Left ventricle myocardium superior (tissue), 1 donor: Measurements from ENCODE around the gene KIAA1328. TPM values are rescaled to one million over a fixed set of nuclear protein-coding genes. Genes with fewer than 3 reads are reported as not detected.

Experiments used
- ATAC-seq: fragments of 200-7000 bp; cut with Tn5 transposase; one replicate; pipeline ENCODE4 v1.9.1; 2020; ENCODE audit warnings: mild to moderate bottlenecking, moderate library complexity
- DNase-seq: peaks from one replicate; pipeline ENCODE4 v3.0.0-alpha.2; 2020
- intact Hi-C: fragments of 100-400 bp; cut with micrococcal nuclease; formaldehyde crosslinking; loops from one replicate; pipeline ENCODE4 v1.11.0; 2022
- total RNA-seq: library from RNA; stranded (reverse); fragmentation: NEBNext Ultra II Directional; extraction: Animal tissue kit (Norgen Biotek cat#: 25700); gene quantifications from one replicate; pipeline ENCODE4 v1.2.1, GENCODE V29; 2021
- donor health status: DM: no; HTN: yes; CAD: no; lungs with severe emphysema.

The KIAA1328 gene
- total RNA-seq, 1 donor from 2014 or later, result 3.4 TPM

DNA sequence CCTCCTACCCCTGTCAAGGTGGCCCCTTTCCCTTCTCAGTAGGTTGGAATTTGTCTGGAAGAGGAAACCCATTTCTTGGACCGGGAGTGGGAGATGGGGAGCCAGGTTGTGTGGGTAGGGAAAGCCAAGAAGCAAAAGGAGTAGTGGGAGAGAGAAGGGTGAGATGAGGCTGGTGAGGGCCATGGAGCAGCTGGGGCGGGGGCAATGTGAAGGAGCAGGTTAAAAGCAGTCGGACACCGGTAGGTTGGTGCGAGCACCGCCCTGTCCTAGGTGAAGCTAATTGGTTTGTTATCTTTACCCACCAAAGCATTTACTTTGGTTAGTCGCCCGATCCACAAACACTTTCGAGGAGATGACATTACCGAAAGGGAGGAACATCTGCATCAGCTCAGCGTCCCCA lies 429.9 kb downstream of the KIAA1328 start:
- ATAC-seq (no peak), DNase-seq (no peak)
- intact Hi-C loops, result no loop called here

DNA sequence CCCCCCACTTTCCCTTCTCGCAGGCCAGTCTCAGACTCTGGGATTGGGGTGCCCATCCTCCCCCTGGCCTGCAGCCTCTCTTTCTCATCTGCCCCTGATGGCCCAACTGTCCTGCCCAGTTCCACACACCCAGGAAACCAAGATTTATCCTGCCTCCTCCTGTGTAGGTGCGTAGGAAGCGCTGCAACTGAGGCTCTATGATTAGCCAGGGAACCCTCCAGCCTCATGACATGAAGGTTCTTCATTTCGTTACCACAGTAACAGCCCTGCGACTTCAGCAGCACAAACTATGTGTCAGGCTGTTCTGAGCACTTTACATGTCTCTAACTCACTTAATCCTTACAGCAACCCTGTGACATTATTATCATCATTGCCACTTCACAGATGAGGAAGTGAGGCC lies 430.8 kb downstream of the KIAA1328 start:
- ATAC-seq, result no peak
- no peak for DNase-seq
- intact Hi-C loops, result no loop called here

DNA sequence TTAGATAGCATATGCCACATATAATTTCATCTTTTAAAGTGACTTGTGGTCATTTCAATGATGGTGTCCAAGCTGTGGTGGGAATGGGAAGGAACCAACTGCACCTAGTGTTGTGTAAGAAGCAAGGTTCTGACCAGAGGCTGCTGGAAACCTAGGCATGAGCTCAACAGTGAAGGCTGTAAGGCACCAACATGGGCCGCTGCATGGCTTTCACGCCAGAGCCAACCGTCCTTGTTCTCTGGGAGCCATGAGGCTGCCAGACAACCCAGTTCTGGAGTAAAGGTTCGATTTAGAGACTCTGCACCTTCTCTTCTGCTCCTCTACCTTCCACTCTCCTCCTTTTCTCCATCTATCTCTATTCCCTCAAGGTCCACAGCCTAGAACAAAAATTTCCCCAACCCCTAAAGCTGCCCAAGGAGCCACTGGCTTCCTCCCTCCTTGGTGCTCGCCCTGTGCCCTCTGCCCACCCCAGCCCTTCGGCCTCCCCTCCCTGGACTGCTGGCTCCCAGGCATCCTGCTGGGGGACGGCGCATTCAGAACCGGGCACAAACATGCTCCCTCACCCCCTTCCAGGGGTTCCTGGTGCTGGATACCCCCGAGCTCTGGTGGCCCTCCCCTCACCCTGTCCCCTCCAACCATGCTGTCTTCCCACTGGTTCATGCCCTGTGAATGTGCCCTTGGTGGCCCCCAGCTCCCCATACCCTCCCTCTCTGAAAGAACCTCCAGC lies 431.6 kb downstream of the KIAA1328 start:
- ATAC-seq, result no peak
- no peak for DNase-seq
- intact Hi-C loops, result no loop called here

DNA sequence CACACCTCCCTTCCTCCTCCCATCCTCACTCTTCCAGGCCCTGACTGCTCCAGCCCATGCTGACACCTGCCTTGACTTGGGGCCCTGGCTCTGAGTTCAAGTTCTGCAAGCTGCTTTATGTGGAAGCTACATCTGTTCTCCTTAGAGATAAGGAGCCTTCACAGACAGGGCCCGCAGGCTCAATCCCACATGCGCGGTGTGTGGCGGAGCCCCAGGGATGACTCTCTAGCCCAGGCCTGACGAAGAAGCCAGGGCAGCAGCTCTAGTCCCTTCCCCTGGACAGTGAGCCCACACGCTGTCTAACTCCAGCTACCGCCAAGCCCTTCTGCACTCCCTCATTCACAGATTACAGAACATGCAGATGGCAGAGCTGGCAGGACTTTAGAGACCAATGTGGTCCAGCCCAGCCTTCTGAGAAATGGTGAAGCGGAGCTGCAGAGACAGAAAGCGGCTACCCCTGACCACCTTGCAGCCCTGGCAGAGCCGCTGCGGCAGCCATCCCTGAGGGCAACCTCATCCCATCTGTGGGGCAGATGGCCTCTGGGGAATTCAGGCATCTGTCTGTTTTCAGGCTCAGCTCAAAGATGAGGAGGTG lies 432.4 kb downstream of the KIAA1328 start:
- ATAC-seq (no peak), DNase-seq (no peak)
- intact Hi-C loops, result no loop called here

DNA sequence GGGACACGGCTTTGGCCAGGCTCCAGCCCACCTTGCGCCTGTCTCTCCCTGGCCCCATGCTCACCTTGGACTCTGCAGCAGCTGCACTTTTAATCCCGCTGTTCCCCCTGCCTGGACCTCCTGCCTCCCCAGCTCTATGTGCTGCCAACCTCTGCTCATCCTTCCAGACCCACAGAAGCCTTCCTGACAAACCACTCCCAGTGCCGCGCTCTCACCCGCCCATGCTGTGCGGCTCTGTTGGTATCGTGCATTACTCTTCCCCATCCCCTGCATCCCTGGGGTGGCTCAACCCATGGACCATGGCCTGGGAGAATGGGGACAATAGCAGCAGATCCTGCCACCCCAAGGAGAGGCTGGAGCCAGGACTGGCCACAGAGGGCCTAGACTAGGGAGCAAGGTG lies 433.1 kb downstream of the KIAA1328 start:
- DNase-seq (no peak), ATAC-seq (no peak)
- intact Hi-C loops, result no loop called here

DNA sequence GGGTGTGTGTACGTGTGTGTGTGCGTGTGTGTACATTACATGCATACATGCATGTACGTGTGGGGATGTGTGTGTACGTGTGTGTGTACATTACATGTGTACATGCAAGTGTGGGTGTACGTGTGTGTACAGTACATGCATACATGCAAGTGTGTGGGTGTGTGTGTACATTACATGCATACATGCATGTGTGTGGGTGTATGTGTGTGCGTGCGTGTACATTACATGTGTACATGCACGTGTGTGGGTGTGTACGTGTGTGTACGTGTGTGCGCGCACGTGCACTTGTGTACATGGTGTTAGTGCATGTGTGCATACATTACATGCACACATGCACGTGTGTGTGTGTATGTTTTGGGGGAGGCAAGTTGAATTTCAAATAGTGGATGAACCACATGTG lies 436.0 kb downstream of the KIAA1328 start:
- intact Hi-C loops, result no loop called here
- ATAC-seq, result no peak
- DNase-seq, result no peak

DNA sequence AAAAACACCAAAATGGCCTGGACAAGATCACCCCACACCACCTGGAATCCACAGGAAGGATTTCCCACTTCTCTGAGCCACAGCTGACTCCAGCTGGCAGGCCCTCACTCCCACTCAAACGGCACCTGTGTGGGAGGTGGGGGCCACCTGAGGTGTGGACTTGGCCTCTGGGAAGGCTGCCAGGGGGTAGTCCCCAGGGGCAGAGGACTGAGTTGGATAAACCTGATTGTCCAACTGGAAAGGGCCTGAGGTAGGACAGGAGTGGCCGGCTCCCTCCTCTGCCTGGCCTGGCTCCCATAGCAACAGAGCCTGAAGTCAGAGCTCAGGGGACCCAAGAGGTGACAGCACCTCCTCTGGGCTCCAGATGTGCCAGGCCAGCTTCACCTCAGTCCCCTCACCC lies 436.5 kb downstream of the KIAA1328 start:
- intact Hi-C loops, result no loop called here
- DNase-seq (no peak), ATAC-seq (no peak)

DNA sequence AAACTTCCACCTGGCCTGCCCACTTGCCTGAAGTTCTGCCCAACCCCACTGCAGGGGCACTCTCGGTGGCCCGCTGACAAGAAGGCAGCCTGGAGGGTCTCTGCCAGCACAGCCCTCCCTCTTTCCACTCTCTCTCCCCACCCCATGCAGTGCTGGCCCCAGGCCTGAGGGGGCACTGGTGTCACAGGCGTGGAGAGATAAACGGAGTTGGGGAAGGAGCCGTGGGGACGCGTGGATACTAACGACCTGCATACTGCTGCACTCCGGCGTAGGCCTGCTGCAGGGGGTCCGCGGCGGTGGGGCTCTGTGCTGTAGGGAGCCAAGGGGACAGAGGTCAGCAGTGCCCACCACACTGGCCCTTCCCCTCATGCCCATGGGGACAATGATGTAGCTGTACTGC lies 437.4 kb downstream of the KIAA1328 start:
- ATAC-seq (no peak), DNase-seq (no peak)

DNA sequence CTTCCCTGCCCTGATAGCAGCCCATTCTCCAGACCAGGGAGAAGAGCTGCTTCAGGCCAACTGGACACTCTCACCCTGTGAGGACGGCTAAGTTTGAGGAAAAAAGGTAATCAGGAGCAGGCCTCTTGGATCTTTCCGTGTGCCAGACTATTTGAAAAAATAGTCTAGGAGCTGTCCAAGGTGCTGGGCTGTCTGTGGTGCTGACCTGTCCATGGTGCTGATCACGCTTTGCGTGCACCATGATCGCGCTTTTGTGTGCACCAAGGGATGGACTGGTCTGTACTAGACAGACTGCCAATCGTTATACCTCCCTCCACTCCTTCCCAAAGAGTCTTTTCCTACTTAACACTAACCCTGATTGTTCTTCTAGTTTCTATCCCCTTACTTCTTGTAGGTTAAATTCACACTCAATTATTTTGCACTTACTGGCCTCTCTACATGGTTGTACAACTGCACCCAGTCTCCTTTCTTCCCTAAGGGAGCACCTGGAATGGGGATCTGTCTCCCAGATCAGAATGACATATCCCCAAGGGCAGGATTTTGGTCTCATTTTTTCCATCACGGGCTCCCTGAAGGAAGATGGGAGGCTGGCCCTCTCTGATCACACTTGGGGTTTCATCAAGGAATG lies 441.2 kb downstream of the KIAA1328 start:
- ATAC-seq, result peak; percentile 65

More for the DNA sequence above, 437.4 kb downstream of the KIAA1328 start:
- intact Hi-C loops, result no loop called here

DNA sequence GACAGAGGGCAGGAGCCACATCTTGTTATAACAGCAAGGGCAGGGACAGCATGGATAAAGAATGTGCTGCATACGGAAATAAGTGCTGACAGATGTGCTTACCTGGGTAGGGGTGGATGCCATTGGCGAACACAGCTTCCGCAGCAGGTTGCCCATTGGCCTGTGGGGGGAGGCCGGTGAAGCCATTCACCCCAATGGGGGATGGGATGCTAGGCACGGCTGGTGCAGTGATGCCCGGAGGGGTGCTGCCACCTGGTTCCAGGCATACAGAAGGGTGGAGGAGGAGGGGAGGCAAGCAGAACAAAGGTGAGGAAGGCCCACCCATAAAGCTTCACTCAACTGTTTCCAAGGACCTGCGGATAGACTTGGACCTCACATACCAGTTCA lies 441.7 kb downstream of the KIAA1328 start:
- ATAC-seq (no peak), DNase-seq (no peak)
- intact Hi-C loops, result no loop called here

More for the DNA sequence above, 441.2 kb downstream of the KIAA1328 start:
- peak; percentile 40 for DNase-seq
- intact Hi-C loops, result no loop called here

DNA sequence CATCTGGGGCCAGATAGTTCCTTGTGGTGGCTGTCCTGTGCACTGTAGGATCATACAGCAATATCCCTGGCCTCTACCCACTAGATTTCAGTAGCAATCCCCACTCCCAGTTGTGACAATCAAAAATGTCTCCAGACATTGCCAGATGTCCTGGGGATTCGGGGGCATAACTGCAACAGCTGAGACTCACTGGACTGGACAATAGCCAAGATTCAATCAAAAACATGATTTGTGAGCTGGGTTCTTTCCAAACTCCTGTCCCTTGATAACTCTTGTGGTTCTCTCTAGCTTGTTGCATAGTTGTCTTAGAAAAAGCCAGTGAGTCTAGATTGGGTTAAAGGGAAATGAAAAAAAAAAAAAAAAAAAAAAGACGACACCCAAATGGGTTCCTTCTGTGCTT lies 443.3 kb downstream of the KIAA1328 start:
- intact Hi-C loops, result no loop called here
- ATAC-seq (no peak), DNase-seq (no peak)

DNA sequence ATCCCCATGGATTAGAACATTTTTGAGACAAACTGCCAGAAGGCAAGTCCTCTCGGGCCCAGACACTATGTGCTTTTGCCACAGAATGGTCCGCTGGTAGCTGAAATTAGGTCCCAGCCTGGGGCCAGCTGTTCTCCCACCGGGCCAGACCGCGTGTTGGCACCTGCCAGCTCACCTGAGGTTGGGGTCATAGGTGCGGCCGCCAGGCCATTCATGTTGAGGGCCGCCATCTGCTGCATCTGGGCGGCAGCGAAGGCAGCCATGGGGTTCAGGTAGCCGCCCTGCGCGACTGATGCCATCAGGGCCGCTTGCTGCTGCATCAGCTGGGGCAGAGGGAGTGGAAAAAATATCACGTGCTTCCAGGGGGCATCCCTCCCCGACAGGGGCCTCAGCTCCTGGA lies 443.9 kb downstream of the KIAA1328 start:
- ATAC-seq, result no peak
- intact Hi-C loops, result no loop called here
- DNase-seq, result no peak

DNA sequence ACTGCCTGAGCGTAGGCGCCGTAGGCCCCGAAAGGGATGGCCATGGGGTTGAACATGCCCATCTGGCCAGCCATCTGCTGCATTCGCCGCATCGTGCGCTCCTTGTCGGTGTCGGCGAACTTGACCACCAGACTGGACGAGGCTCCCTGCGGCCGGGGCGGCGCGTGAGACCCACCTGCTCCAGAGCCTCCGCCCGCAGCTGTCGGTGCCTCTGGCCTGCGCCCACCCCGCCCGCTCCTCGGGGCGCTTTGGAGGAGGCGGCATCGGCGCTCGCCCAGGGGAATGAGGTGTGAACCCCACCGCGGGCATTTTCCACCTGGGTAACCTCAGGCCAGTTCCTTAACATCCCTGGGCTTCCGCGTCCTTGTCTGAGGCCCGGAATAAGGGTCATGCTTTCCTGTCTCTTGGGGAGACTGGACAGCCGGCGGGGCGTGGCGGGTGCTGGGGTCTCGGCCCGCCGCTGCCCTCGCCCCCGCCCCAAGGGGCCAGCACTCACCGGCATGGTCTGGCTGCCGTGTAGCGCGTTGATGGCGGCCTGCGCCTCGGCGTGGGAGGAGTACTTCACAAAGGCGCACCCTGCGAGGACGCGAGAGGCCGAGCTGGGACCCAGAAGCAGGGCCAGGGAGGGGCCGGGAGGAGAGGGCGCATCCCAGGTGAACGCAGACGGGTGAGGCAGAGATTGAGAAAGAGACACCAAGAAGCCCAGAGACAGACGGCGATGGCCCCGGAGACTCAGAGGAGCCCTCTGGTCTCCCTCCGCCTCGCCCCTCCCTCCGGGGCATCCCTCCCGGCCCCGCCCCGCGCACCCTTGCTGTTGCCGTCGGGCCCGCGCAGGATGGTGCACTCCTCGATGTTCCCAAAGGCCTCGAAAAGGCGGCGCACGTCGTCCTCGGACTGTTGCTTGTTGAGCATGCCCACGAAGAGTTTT lies 445.6 kb downstream of the KIAA1328 start:
- intact Hi-C loops, result no loop called here
- ATAC-seq, result no peak
- DNase-seq, result no peak

DNA sequence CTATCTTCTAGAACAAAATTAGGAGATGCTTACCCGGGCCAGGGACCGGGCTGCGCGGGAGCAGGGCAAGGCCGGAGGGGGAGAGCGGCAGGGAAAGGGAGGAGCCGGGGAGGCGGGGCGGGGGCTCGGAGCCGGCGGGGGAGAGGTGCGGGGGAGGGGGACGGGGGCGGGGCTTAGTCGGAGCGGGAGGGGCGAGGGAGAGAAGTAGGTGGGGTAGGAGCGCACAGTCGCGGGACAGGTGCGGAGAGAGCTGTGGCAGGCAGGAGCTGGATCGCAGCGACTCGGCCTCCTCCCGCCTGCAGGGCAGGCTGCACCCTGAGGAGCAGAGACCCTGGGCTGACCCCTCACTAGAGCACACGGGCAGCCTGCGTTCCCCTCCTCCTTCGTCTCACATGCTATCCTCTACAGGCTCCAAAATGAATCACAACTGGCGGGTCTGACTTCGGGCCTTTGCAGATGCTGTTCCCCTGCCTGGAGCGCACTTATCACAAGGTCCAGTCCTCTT lies 446.4 kb downstream of the KIAA1328 start:
- intact Hi-C loops, result no loop called here
- ATAC-seq, result no peak
- no peak for DNase-seq

DNA sequence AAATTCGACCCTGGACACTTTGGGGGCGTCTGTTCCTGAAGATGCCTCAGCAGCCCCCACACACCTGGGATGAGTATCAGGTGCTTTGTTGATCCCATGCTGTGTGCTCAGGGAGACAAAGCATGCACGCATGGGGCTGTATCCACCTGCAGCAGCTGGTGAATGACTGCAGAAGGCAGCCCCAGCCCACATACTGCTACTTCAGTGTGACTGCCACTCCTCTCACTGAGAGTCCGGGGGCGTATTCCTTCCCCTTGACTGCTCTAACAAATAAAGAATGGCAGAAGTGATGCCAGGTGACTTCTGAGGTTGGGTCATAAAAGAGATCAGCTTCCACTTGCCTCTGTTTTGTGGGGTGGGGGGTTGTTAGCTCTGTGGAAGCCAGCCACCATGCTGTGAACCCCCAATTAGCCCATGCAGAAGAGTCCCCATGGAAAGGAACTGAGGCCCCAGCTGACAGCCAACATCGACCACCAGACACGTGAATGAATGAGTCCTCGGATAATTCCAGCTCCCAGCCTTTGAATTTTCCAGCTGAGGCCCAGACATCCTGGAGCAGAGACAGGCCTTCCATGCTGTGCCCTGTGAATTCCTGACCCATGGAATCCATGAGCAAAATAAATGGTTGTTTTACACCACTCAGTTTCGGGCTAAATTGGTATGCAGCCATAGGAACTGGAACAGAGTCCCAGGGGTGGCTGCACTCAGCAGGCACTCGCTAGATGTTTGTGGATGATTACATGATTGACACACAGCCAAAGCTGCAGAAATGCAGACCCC lies 447.4 kb downstream of the KIAA1328 start:
- DNase-seq, result no peak
- intact Hi-C loops, result no loop called here
- ATAC-seq, result no peak

DNA sequence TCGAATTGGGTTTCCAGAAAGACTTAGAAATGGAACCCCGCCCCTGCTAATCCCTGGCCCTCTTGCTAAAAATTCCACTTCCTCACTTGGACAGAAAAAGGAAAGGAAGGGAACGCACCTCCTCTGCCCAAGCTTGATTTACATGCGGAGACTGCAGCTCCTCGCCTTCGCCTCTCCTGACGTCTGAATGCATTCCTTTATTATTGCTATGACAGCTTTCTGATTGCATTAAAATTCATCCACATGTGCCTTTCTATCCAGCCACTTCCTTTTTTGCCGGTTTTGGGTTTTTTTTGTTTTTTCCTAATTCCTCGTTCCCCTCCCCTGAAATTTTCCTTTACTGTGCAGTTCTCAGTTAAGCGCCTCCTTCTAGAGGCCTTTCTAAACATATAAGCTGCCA lies 448.9 kb downstream of the KIAA1328 start:
- DNase-seq (no peak), ATAC-seq (no peak)
- intact Hi-C loops, result no loop called here
